ENCODE results near the gene SNX19. TPM values are rescaled to one million over a fixed set of nuclear protein-coding genes. Genes with fewer than 3 reads are reported as not detected.
A peak's percentile ranks its signal among the peaks of the same experiment; 100 is the strongest.

SNX19 gene
- total RNA-seq, 1 experiment from 2014 or later: 34.4 TPM

DNA sequence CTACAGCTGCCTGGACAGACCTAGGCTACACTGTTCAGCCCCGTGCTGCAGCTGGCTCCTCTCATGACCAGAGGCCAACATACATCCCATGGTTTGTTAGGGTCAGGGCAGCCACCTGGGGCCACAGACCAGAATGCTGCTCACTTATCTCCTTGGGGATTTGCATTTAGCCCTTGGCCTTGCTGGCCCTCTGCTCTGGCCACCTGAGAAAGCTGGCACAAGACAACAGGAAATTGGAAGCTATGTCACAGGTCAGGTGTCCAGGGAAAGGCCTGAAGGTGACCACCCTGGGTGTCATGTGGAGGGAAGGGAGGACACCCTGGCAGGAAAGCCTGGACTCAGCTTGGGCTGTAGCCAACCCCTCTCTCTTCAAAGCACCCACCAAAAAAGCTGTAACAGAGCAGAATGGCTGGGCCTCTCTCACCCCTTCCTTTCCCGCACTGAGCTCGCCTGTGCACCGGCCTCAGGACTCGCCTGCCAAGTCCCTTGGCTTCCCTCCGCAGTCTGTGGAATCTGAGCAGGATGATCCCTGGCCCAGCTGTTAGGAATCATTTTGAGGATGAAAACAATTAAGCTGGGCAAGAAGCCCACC, 86.3 kb downstream of the SNX19 start:
- Histone ChIP-seq H3K27me3 (ENCODE audit: insufficient read depth, low read length) (no peaks in the 10 kb centered on the region), H4K5ac (ENCODE audit: insufficient read length, low read depth, low read length) (no peak overlapping the region), H3K18ac (ENCODE audit: insufficient read length, low read depth, low read length) (no peak overlapping the region), H2BK12ac (ENCODE audit: insufficient read length, low read depth, low read length) (no peak overlapping the region), H3K4me1 (ENCODE audit: insufficient read depth, low read length) (no peaks in the 10 kb centered on the region), H3K14ac (ENCODE audit: insufficient read depth, low read length) (no peak overlapping the region; the same call in 1 of the 2 replicates), H2AFZ (ENCODE audit: low read length) (no peak overlapping the region), H3K9me3 (ENCODE audit: control insufficient read depth, low read depth, low read length) (no peaks in the 10 kb centered on the region), H2BK5ac (ENCODE audit: insufficient read length, low read length) (no peak overlapping the region), H2BK120ac (ENCODE audit: low read depth, low read length, poor library complexity, severe bottlenecking) (no peak overlapping the region), H4K91ac (ENCODE audit: insufficient read length, low read depth, low read length) (no peak overlapping the region), H2AK5ac (ENCODE audit: insufficient read length, low read length) (no peak overlapping the region), H2BK15ac (ENCODE audit: low read depth, low read length) (no peak overlapping the region), H3K4me2 (ENCODE audit: insufficient read depth, insufficient read length, low read length) (no peak overlapping the region), H3T11ph (ENCODE audit: low read length) (no peak overlapping the region), H3K56ac (ENCODE audit: insufficient read length, low read depth, low read length) (no peak overlapping the region), H4K8ac (replicated peaks; ENCODE audit: insufficient read length, low read depth, low read length) (no peak overlapping the region), H3K23me2 (ENCODE audit: insufficient read length, low read depth, low read length, poor library complexity, severe bottlenecking) (no peaks in the 10 kb centered on the region), H3K23ac (ENCODE audit: insufficient read length, low read depth, low read length) (no peak overlapping the region), H3K4ac (ENCODE audit: low read depth, low read length) (no peak overlapping the region), H3K27ac (ENCODE audit: insufficient read length, low read depth, low read length) (no peak overlapping the region), H3K9ac (ENCODE audit: extremely low read depth, insufficient read length, low read length) (no peak overlapping the region), H4K20me1 (ENCODE audit: control insufficient read depth, insufficient read depth, insufficient read length) (no peaks in the 10 kb centered on the region), H3K79me2 (ENCODE audit: insufficient read depth, low read length) (no peaks in the 10 kb centered on the region), H3K79me1 (ENCODE audit: insufficient read depth, low read depth, low read length, poor library complexity, severe bottlenecking) (no peaks in the 10 kb centered on the region), H2BK20ac (ENCODE audit: low read depth, low read length, poor library complexity, severe bottlenecking) (no peak overlapping the region)
- WGBS (ENCODE audit: extremely low coverage, insufficient read length, low lambda C conversion rate): no CpG with 5 or more reads among the region's 6 CpGs
- Mint-ChIP-seq H3K27me3 (ENCODE audit: low read depth) (peaks cover 10% of the 10 kb centered on the region), H3K4me1 (peaks cover 11 to 16% of the 10 kb centered on the region in 2 experiments), H3K27ac (peak overlapping the region in 1 of 3 experiments; percentile 87; a peak in 1 of 7 replicates), H3K4me3 (no peak overlapping the region), H3K36me3 (ENCODE audit: insufficient read depth in 1 of 3, low read depth in 3 of 3) (no peaks in the 10 kb centered on the region), H3K9me3 (no peaks in the 10 kb centered on the region)
- no peak for DNase-seq
- TF ChIP-seq, protein P1, sequence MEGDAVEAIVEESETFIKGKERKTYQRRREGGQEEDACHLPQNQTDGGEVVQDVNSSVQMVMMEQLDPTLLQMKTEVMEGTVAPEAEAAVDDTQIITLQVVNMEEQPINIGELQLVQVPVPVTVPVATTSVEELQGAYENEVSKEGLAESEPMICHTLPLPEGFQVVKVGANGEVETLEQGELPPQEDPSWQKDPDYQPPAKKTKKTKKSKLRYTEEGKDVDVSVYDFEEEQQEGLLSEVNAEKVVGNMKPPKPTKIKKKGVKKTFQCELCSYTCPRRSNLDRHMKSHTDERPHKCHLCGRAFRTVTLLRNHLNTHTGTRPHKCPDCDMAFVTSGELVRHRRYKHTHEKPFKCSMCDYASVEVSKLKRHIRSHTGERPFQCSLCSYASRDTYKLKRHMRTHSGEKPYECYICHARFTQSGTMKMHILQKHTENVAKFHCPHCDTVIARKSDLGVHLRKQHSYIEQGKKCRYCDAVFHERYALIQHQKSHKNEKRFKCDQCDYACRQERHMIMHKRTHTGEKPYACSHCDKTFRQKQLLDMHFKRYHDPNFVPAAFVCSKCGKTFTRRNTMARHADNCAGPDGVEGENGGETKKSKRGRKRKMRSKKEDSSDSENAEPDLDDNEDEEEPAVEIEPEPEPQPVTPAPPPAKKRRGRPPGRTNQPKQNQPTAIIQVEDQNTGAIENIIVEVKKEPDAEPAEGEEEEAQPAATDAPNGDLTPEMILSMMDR (conservative IDR thresholded peaks at IDR 0.05): no peak

All from H9 (cell line).